Measurements from ENCODE around the gene NOL7. TPM values are rescaled to one million over a fixed set of nuclear protein-coding genes. Genes with fewer than 3 reads are reported as not detected.
A peak's percentile ranks its signal among the peaks of the same experiment; 100 is the strongest.

NOL7 gene
- total and polyA plus RNA-seq, 2 of the 8 experiments (the other 6 are each of a cell fraction or from before 2014, with no cell fraction given), result 16.4 to 70.4 TPM

DNA sequence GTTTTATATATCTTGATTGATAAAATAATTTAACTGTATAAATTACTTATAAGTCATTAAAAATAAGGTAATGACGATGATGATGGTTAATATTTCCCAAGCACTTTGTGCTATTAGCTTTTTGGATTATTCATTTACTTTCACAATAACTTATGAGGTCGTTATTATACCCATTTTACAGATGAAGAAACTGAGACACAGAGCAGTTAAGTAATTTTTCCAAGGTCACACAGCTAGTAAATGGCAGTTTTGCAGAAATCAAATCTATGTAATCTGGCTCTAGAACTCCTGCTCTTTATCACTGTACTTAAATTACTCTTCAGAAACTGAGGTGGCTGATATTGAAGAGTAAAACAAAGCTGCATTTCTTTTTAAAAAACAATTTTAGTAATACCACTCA is 18.2 kb downstream of the NOL7 start:
- Histone ChIP-seq H4K5ac (ENCODE audit: insufficient read length, low read depth, low read length) (no peak overlapping the region), H2BK12ac (ENCODE audit: low read depth, low read length) (no peak overlapping the region), H3K4me1 (replicated peaks in 1 of 4; ENCODE audit: control insufficient read depth in 3 of 4, insufficient read depth in 4 of 4, low read length in 3 of 4) (peaks cover 0 to 9% (median 2%) of the 10 kb centered on the region in 4 experiments; a peak in 2 of 7 replicates), H4K20me1 (replicated peaks in 1 of 2; ENCODE audit: control insufficient read depth in 1 of 2, insufficient read depth in 2 of 2, low read length in 2 of 2) (no peaks in the 10 kb centered on the region), H2BK5ac (ENCODE audit: low read depth, low read length) (no peak overlapping the region), H3K27ac (ENCODE audit: low read depth, low read length) (no peak overlapping the region), H3K79me2 (ENCODE audit: control insufficient read depth in 1 of 2, insufficient read depth in 2 of 2, low read length in 2 of 2) (no peaks in the 10 kb centered on the region), H3K9me3 (ENCODE audit: insufficient read depth in 2 of 2, low read depth in 1 of 2, low read length in 1 of 2) (no peaks in the 10 kb centered on the region), H3K4me3 (ENCODE audit: extremely low read depth in 1 of 4, insufficient read depth in 2 of 4, low read depth in 3 of 4, low read length in 4 of 4) (no peak overlapping the region), H3K79me1 (ENCODE audit: low read depth, low read length) (no peaks in the 10 kb centered on the region), H2AFZ (ENCODE audit: low read length) (no peak overlapping the region), H2AK5ac (ENCODE audit: low read depth, low read length) (no peak overlapping the region), H2BK15ac (ENCODE audit: low read length) (no peak overlapping the region), H3K4ac (replicated peaks; ENCODE audit: insufficient read length, low read depth, low read length) (no peak overlapping the region), H3K23me2 (ENCODE audit: low read depth, low read length) (no peaks in the 10 kb centered on the region; the same call in 1 of the 2 replicates), H4K8ac (ENCODE audit: extremely low read depth, insufficient read depth, low read length) (no peak overlapping the region), H3K14ac (ENCODE audit: insufficient read length) (no peak overlapping the region), H3K9ac (replicated peaks in 1 of 4; ENCODE audit: extremely low read depth in 1 of 4, low read depth in 3 of 4, low read length in 3 of 4) (no peak overlapping the region), H3K18ac (ENCODE audit: extremely low read depth, low read length) (no peak overlapping the region), H3K27me3 (replicated peaks in 1 of 4; ENCODE audit: control insufficient read depth in 3 of 4, extremely low read depth in 1 of 4, insufficient read depth in 3 of 4, low read length in 3 of 4) (no peaks in the 10 kb centered on the region), H2BK120ac (replicated peaks; ENCODE audit: low read depth, low read length) (no peak overlapping the region), H4K91ac (replicated peaks; ENCODE audit: insufficient read length, low read length) (no peak overlapping the region), H3K23ac (ENCODE audit: insufficient read length) (no peak overlapping the region), H3K4me2 (ENCODE audit: insufficient read depth in 1 of 2, low read depth in 2 of 2, low read length in 2 of 2) (no peak overlapping the region), H3K56ac (replicated peaks; ENCODE audit: insufficient read length, low read depth, low read length) (no peak overlapping the region), H2BK20ac (ENCODE audit: low read length) (no peak overlapping the region), H3K36me3 (ENCODE audit: control insufficient read depth in 2 of 4, insufficient read depth in 4 of 4, low read length in 3 of 4) (peaks cover 2 to 30% (median 10%) of the 10 kb centered on the region in 4 experiments; a peak in 5 of 8 replicates)
- ChIA-PET POLR2A (ENCODE audit: partially characterized antibody) (interaction anchor here (2.3 kb wide), 1 partner anchor 18 kb away, joined by 5 read pairs; the partner anchor contains the start of gene NOL7), CTCF (ENCODE audit: partially characterized antibody) (interaction anchor here (1.5 kb wide), 1 partner anchor 8 kb away, joined by 5 read pairs; no protein-coding TSS in a partner anchor)
- 82% methylated on average over 2 of the region's 2 CpGs; no CpG with 5 or more reads in 1 of the 2 experiments for WGBS, 2 experiments (ENCODE audit: extremely low coverage in 1 of 2, insufficient coverage in 1 of 2, insufficient read length in 1 of 2, insufficient replicate concordance in 2 of 2, low coverage in 1 of 2, low lambda C conversion rate in 2 of 2, missing lambda C conversion rate in 1 of 2)
- no peak for DNase-seq (ENCODE audit: low read depth in 1 of 2, low spot score in 2 of 2)
- FAIRE-seq, result no peak
- TF ChIP-seq MAFK (IDR thresholded peaks at IDR 0.05; ENCODE audit: low read depth, low read length) (no peak), SP2 (IDR thresholded peaks at IDR 0.05; ENCODE audit: low read length) (no peak), RAD21 (IDR thresholded peaks at IDR 0.05 in 1 of 2, conservative IDR thresholded peaks at IDR 0.05 in 1 of 2; ENCODE audit: low read depth in 2 of 2, low read length in 2 of 2) (no peak), KDM1A (IDR thresholded peaks at IDR 0.05; ENCODE audit: borderline replicate concordance, low read length) (peak; percentile 65; the same call in 1 of the 2 replicates), PHF8 (conservative IDR thresholded peaks at IDR 0.05; ENCODE audit: low read depth, low read length) (no peak), SIX5 (IDR thresholded peaks at IDR 0.05; ENCODE audit: low read depth, low read length) (no peak), SUZ12 (IDR thresholded peaks at IDR 0.05; ENCODE audit: low read length) (no peak), BRCA1 (IDR thresholded peaks at IDR 0.05; ENCODE audit: low read depth, low read length) (no peak)
